ENCODE data around the gene MACROD1. TPM values are rescaled to one million over a fixed set of nuclear protein-coding genes. Genes with fewer than 3 reads are reported as not detected.

Gene MACROD1
- total RNA-seq, 8 experiments from 2014 or later: 10.2 to 47.7 (median 16.6) TPM

DNA sequence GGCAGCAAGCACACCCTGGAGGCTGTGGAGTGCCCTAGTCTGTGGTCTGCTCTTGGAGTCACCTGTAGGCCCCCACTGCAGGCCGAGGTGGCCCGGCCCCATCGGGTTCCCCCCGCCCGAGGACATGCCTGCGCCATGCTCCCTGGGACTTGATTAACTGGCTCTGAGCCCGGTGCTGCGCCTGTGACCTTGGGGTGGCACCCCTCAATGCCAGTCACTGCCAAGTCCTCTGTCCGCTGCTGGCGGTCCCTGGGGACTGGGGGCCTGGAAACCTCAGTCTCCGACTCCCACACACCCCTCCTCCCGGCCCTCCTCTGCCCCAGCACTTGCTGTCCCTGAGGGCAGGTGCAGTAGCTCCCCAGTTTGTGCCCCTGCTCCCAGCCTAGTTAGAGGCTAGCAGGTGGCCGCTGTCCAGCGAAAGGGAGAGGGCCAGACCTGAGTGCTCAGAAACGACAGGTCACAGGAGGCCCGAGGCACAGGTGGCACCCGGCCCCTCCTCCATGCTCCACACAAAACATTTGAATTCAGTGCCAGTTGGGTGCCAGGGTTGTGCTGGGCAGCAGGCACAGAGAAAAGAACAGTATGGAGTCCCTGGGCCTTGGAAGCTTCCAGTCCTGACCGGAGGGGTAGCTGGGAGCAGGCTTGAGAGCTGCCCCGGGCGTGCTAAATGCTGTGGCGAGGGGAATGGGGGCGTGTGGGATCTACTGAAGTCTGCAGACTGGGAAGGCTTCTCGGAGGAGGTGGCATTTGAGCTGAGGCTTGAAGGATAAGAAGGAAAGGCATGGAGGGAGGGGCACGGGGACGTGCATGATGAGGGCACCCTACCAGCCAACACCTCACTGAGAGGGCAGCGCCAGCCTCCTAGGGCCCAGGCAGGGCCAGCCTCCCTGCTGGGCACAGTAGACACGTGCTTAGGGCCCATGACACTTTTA lies 146.5 kb downstream of the MACROD1 start:
- Histone ChIP-seq H3K4me1 (replicated peaks in 1 of 2) (peaks cover 42 to 50% of the 10 kb centered on the region in 2 donors), H3K27ac (no peak overlapping the region)
- in situ Hi-C loops (cut with MboI; ENCODE audit: low pct_unique_long_range_greater_than_20kb in 2 of 9, low sequenced_read_pairs in 9 of 9, unreplicated experiment in 9 of 9): no loop called here

DNA sequence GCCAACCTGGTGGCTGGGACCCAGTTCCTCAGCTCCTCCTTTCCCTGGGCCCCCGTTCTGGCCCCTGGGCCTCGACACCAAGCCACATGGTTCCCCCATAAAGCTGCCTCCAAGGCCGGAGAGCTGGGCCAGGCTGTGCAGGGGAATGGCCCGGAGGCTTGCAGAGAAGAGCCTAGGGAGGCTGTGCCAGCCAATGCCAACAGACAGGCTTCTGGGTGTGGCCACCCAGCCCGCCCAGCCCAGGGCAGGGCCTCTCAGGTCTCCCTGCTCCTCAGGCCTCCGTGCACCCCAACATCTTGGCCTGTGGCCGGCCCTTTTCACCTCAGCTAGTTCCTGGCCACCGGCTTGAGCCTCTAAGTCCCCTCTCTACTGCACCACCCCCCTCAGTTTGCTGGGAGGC lies 147.6 kb downstream of the MACROD1 start:
- ATAC-seq (replicated peaks in 6 of 8): no peak
- Histone ChIP-seq H3K4me3 (no peak overlapping the region), H3K4me1 (replicated peaks in 1 of 2) (peaks cover 49 to 53% of the 10 kb centered on the region in 2 donors), H3K27ac (no peak overlapping the region)
- in situ Hi-C loops (cut with MboI; ENCODE audit: low pct_unique_long_range_greater_than_20kb in 2 of 9, low sequenced_read_pairs in 9 of 9, unreplicated experiment in 9 of 9): no loop called here
- 50 to 80% methylated on average over 1 of the region's 8 CpGs; no CpG with 5 or more reads in 8 of the 10 experiments for WGBS, 10 experiments

More for the DNA sequence above, 146.5 kb downstream of the MACROD1 start:
- no peak for ATAC-seq (replicated peaks in 6 of 8)
- 38 to 100% (median 93%) methylated on average over 1 to 5 of the region's 27 CpGs; no CpG with 5 or more reads in 4 of the 10 experiments for WGBS, 10 experiments
- no peak overlapping the region for H3K4me3 ChIP-seq

DNA sequence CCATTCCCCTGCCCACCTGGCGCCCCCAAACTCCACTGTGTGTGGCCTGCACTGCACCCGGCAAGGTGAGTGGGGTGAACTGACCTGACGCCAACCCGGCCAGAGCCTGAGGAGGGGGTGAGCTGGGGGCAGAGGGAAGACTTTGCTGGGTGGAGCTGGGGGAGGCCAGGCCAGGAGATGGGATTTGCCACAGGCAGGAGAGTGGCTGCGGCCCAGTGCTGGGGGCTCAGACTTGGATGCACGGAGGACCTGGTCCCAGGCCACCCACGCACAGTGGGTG lies 148.0 kb downstream of the MACROD1 start:
- Histone ChIP-seq H3K4me1 (replicated peaks in 1 of 2) (peaks cover 53 to 57% of the 10 kb centered on the region in 2 donors), H3K4me3 (no peak overlapping the region), H3K27ac (no peak overlapping the region)
- no CpG with 5 or more reads among the region's 7 CpGs for WGBS, 10 experiments
- in situ Hi-C loops (cut with MboI; ENCODE audit: low pct_unique_long_range_greater_than_20kb in 2 of 9, low sequenced_read_pairs in 9 of 9, unreplicated experiment in 9 of 9): no loop called here
- ATAC-seq (replicated peaks in 6 of 8): no peak

DNA sequence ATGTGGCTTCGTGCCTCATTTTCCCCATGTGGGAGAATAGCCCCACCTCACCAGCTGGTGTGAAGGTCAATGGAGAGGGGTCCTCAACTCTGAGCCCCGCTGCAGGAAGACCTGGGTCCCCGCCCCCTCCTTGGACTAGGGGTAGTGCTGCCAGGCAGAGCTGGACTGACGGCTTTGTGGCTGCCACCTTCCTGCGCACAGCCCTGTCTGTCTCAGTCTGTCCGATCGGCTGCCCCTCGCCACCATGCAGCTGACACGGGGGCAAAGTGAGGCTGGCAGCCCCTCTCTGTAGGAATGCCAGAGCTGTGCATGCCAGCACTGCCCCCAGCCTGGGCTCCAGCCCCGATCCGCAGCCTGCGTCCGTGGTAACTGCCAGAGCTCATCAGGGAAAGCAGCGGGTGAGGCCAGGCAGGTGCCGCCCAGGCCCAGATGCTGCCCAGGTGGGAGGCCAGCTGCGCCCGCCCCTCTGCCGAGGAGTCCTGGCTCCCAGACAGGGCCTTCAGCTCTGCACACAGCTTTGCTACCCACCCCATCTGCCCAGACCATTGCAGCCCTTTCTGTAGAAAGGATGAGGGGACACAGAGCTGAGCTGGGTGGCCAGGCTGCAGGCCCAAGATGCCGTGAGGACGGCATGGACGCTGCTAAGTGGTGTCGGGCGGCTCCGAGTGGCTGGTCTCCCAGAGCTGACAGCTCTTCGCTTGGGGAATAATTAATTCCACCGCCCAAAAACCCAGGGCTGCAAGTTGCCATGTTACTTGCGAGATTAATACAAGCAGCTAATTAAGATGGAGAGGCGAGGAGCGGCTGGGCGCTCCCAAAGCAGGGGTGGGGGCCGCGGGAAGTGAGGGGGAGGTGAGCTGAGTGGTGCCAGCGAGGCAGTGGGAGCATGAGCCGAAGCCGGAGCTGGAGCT lies 149.7 kb downstream of the MACROD1 start:
- in situ Hi-C loops (cut with MboI; ENCODE audit: low pct_unique_long_range_greater_than_20kb in 2 of 9, low sequenced_read_pairs in 9 of 9, unreplicated experiment in 9 of 9): no loop called here
- Histone ChIP-seq H3K4me1 (replicated peaks in 1 of 2) (peaks cover 45 to 52% of the 10 kb centered on the region in 2 donors), H3K4me3 (no peak overlapping the region), H3K27ac (no peak overlapping the region)
- peak in 7 of 8 experiments; percentile 13 to 63 (median 40) for ATAC-seq (replicated peaks in 6 of 8)
- WGBS, 10 experiments: 65 to 93% (median 89%) methylated on average over 3 to 7 of the region's 35 CpGs; no CpG with 5 or more reads in 7 of the 10 experiments

DNA sequence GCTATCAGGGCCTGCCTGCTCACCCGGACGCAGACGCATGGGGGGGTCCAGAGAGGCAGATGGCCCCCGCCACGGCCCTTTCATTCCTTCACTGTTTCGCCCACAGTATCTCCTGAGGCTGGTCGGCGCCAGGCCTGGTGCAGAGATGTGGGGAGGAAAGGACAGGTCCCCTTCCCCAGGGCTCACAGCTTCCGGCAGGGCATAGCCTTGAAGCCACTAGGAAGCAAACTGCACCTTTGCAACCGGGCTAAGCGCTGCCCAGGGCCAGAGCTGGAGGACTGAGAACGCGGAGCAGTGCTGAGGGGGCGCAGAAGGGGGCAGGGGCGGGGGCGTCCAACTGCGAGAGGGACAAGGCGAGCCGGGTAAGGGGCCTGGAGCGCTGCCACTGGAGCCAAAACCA lies 150.4 kb downstream of the MACROD1 start:
- Histone ChIP-seq H3K4me3 (no peak overlapping the region), H3K27ac (no peak overlapping the region), H3K4me1 (replicated peaks in 1 of 2) (peaks cover 43 to 50% of the 10 kb centered on the region in 2 donors)
- no peak for ATAC-seq (replicated peaks in 6 of 8)
- in situ Hi-C loops (cut with MboI; ENCODE audit: low pct_unique_long_range_greater_than_20kb in 2 of 9, low sequenced_read_pairs in 9 of 9, unreplicated experiment in 9 of 9): no loop called here
- WGBS, 10 experiments: 90% methylated on average over 2 of the region's 20 CpGs; no CpG with 5 or more reads in 9 of the 10 experiments

DNA sequence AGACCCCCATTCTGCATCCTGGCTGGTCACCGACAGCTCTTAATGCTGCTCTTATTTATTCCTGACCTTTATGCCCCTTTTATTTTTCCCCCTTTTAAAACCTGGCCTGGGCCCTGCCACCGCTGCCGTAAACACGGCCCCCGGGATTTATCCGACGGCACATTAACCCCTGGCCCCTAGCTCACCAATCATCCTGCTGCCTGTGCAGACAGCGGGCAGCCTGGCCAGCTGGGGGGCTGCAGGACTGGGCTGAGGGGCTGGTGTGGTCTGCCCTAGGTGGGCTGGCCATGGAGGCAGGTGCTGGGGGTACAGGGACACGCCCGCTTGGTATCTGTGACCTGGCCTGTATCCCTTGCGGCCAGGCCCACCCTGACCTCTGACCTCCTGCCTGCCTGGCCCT lies 151.6 kb downstream of the MACROD1 start:
- WGBS, 10 experiments: 0% methylated on average over 1 to 6 of the region's 11 CpGs; no CpG with 5 or more reads in 7 of the 10 experiments
- Histone ChIP-seq H3K4me3 (no peak overlapping the region), H3K27ac (no peak overlapping the region), H3K4me1 (replicated peaks in 1 of 2) (peaks cover 48 to 55% of the 10 kb centered on the region in 2 donors)
- in situ Hi-C loops (cut with MboI; ENCODE audit: low pct_unique_long_range_greater_than_20kb in 2 of 9, low sequenced_read_pairs in 9 of 9, unreplicated experiment in 9 of 9): no loop called here
- ATAC-seq (replicated peaks in 6 of 8): peak in 5 of 8 experiments; percentile 47 to 83 (median 77)

DNA sequence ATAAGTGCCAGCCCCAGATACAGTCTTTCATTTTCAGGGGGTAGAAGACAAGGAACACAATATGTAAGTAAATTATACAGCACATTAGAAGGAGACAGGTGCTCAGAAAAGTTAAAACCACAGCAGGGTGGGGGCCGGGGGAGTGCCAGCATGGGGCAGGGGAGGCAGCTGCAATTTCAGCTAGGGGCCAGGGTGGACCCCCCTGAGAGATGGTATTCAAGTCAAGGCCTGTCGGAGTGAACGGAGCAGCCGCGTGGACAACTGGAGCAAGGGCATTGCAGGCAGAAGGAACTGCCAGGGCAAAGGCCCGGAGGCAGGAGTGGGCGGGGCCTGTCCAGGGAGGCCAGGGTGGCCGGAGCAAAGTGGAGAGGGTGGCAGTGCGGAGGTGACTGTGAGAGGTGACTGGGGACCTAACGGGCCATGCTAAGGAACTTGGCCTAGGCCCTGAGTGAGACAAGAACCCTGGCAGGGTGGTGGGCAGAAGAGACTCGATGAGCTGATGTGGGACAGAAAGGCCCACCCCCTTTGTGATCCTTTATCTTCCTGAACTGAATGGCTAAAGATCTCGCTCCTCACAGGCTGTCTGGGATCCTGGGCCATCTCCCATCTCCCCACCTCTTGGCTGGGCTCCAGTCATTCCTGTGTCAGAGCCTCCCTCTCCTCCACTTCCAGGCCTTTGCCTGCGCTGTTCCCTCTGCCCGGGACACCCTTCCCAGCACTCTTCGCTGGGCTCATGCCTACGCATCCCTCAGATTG lies 152.6 kb downstream of the MACROD1 start:
- peak overlapping the region in 1 of 2 donors; percentile 61 for H3K27ac ChIP-seq
- in situ Hi-C loops (cut with MboI; ENCODE audit: low pct_unique_long_range_greater_than_20kb in 2 of 9, low sequenced_read_pairs in 9 of 9, unreplicated experiment in 9 of 9): no loop called here
- peaks cover 57 to 65% of the 10 kb centered on the region in 2 donors for H3K4me1 ChIP-seq (replicated peaks in 1 of 2)
- ATAC-seq (replicated peaks in 6 of 8): no peak
- 84 to 96% (median 88%) methylated on average over 5 to 6 of the region's 16 CpGs; no CpG with 5 or more reads in 7 of the 10 experiments for WGBS, 10 experiments
- H3K4me3 ChIP-seq: no peak overlapping the region

DNA sequence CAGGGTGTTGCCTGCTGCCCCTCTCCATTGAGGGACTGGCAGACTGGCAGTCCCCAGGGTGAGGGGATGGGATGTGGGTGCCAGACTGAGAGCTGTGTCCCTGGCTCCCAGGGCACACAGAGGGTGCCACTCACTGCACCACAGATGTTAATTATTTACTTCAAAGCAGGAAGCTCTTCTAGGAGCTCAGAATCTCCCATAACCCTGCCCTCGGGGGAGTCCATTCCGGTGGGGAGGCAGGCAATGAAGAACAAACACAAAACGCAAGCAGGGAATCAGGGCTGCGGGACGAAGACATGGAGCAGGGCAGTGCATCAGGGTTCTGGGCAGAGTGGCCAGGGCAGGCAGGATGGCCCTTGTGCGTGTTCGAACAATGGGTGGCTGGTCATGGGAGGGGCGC lies 154.5 kb downstream of the MACROD1 start:
- WGBS, 10 experiments: 100% methylated on average over 1 to 5 of the region's 8 CpGs; no CpG with 5 or more reads in 8 of the 10 experiments
- Histone ChIP-seq H3K4me1 (replicated peaks in 1 of 2) (peaks cover 67 to 76% of the 10 kb centered on the region in 2 donors), H3K4me3 (no peak overlapping the region), H3K27ac (no peak overlapping the region)
- ATAC-seq (replicated peaks in 6 of 8): no peak
- in situ Hi-C loops (cut with MboI; ENCODE audit: low pct_unique_long_range_greater_than_20kb in 2 of 9, low sequenced_read_pairs in 9 of 9, unreplicated experiment in 9 of 9): no loop called here

DNA sequence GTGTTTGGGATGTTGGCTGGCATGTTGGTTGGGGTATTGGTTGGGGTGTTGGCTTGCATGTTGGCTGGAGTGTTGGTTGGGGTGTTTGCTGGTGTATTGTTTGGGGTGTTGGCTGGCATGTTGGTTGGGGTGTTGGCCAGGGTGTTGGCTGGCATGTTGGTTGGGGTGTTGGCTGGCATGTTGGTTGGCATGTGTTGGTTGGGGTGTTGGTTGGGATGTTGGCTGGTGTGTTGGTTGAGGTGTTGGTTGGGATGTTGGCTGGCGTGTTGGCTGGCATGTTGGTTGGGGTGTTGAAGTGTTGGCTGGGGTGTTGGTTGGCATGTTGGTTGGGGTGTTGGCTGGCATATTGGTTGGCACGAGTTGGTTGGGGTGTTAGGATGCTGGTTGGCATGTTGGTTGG lies 155.1 kb downstream of the MACROD1 start:
- Histone ChIP-seq H3K27ac (no peak overlapping the region), H3K4me3 (no peak overlapping the region), H3K4me1 (replicated peaks in 1 of 2) (peaks cover 65 to 74% of the 10 kb centered on the region in 2 donors)
- in situ Hi-C loops (cut with MboI; ENCODE audit: low pct_unique_long_range_greater_than_20kb in 2 of 9, low sequenced_read_pairs in 9 of 9, unreplicated experiment in 9 of 9): no loop called here
- ATAC-seq (replicated peaks in 6 of 8): no peak
- WGBS, 10 experiments: 43 to 100% (median 86%) methylated on average over 1 of the region's 2 CpGs; no CpG with 5 or more reads in 6 of the 10 experiments

DNA sequence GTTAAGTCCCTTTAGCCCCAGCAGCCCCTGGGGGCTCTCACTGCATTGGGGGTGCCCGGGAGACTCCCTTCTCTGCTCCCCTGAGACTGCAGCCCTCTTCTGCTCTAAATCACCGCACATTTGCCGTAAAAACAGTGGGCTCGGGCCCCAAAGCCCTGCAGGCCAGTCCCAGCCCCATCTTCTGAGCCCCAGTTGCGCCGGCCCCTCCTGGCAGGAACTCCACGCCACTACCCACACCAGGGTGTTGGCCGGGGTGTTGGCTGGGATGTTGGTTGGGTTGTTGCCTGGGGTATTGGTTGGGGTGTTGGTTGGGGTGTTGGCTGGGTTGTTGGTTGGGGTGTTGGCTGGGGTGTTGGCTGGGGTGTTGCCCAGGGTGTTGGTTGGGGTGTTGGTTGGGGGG lies 156.2 kb downstream of the MACROD1 start:
- Histone ChIP-seq H3K4me1 (replicated peaks in 1 of 2) (peaks cover 55 to 63% of the 10 kb centered on the region in 2 donors), H3K4me3 (no peak overlapping the region), H3K27ac (peak overlapping the region; percentile 19 to 57)
- in situ Hi-C loops (cut with MboI; ENCODE audit: low pct_unique_long_range_greater_than_20kb in 2 of 9, low sequenced_read_pairs in 9 of 9, unreplicated experiment in 9 of 9): loop anchor here in 2 of 9 experiments (10.0 kb wide), 1 partner anchor 135 kb away; no protein-coding TSS in a partner anchor
- no peak for ATAC-seq (replicated peaks in 6 of 8)
- whole genome bisulfite sequencing, 10 experiments: 100% methylated on average over 3 of the region's 8 CpGs; no CpG with 5 or more reads in 9 of the 10 experiments

DNA sequence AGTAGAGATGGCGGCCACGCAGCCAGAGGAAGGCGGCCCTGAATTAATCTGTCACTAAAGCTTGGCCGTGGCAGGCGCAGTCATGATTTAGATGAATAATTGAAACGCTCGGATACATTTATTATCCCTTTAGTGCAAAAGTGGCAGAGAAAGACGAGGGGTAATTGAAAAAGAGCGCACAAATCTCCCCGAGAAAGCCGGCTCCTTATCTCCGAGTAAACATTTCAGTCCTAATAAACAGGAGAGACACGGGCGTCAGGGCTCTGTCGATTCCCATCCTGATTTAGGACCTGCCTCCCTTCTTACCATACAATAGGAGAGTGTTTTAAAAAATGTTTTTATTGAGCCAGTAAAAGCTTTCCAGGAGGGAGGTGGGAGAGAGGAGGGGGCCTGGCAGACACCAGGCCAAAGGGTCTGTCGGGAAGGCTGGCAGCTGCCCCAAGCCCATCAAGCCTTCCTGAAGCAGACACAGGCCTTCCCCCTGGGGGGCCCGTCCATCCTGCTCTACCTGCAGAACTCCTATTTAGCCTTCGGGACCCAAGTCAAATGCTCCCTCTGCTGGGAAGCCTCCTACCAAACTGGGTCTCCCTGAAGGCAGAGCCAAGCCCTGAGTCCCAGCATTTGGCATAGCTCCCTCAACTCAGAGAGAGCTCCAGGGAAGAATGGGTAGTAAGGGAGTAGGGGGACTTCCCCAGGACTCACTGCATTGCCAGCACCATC lies 156.8 kb downstream of the MACROD1 start:
- H3K27ac ChIP-seq: peak overlapping the region; percentile 19 to 57
- in situ Hi-C loops (cut with MboI; ENCODE audit: low pct_unique_long_range_greater_than_20kb in 2 of 9, low sequenced_read_pairs in 9 of 9, unreplicated experiment in 9 of 9): loop anchor here in 2 of 9 experiments (10.0 kb wide), 1 partner anchor 136 kb away; no protein-coding TSS in a partner anchor
- peaks cover 48 to 58% of the 10 kb centered on the region in 2 donors for H3K4me1 ChIP-seq (replicated peaks in 1 of 2)
- 10 to 100% (median 42%) methylated on average over 1 to 15 of the region's 18 CpGs; no CpG with 5 or more reads in 4 of the 10 experiments for WGBS, 10 experiments
- peak in 5 of 8 experiments; percentile 2 to 34 (median 10) for ATAC-seq (replicated peaks in 6 of 8)
- no peak overlapping the region for H3K4me3 ChIP-seq
